Prostate gland (tissue), 2 donors: Measurements from ENCODE around the gene INPP5A. TPM values are rescaled to one million over a fixed set of nuclear protein-coding genes. Genes with fewer than 3 reads are reported as not detected.

ENCODE experiments used
- DNase-seq: peaks from one replicate; pipeline ENCODE4 v3.0.0-alpha.2; 2019; ENCODE audit warnings: low spot score
- H3K27ac ChIP-seq, 2 donors: fragments of 200-600 bp; sonication (generic); 2 replicates each; pipeline ENCODE4 v1.5.1; 2017 to 2019
- H3K27me3 ChIP-seq: fragments of 200-600 bp; sonication (generic); replicated peaks from 2 replicates; pipeline ENCODE4 v1.5.1; 2019; ENCODE audit not compliant: insufficient read depth
- H3K36me3 ChIP-seq, 2 donors: fragments of 200-600 bp; sonication (generic); 1 replicate in 1 of 2; 2 replicates in 1 of 2; pipeline versions ENCODE4 v1.5.1 to v1.8.1; 2017 to 2019
- H3K4me1 ChIP-seq: fragments of 200-600 bp; sonication (generic); replicated peaks from 2 replicates; pipeline ENCODE4 v1.5.1; 2019
- H3K4me3 ChIP-seq, 2 donors: fragments of 200-600 bp; sonication (generic); 2 replicates each; pipeline ENCODE4 v1.5.1; 2017 to 2019
- H3K9me3 ChIP-seq: fragments of 200-600 bp; sonication (generic); 2 replicates; pipeline ENCODE4 v1.5.1; 2017
- POLR2A ChIP-seq: fragments of 450-650 bp; IDR thresholded peaks from one replicate; pipeline ENCODE4 v1.6.1; 2016; ENCODE audit warnings: antibody characterized with exemption, mild to moderate bottlenecking
- POLR2AphosphoS5 ChIP-seq: sonication (generic); formaldehyde crosslinking; IDR thresholded peaks from one replicate; pipeline ENCODE4 v1.6.1; 2017; ENCODE audit warnings: antibody characterized with exemption
- WGBS: methylation state at CpG from one replicate; pipeline ENCODE4 v1.1.5; 2018; 5-methylcytosine and 5-hydroxymethylcytosine counted together
- intact Hi-C: fragments of 100-400 bp; cut with DNase I; formaldehyde crosslinking; loops from one replicate; pipeline ENCODE4 v1.14.2; 2022
- total RNA-seq, 2 donors: library from RNA; depleted of rRNA; stranded (reverse); fragments of >200 nt; gene quantifications; one replicate each; pipeline ENCODE4 v1.1.0, GENCODE V29; 2016
- TF ChIP-seq, protein P1 (sequence below), 4 experiments: fragments of 200-600 bp in 2 of 4; fragments of 450-650 bp in 2 of 4; sonication (generic) in 2 of 4; IDR thresholded peaks; 1 replicate in 3 of 4; 2 replicates in 1 of 4; pipeline ENCODE4 v1.5.1; 2016 to 2019; ENCODE audit warnings: antibody characterized with exemption in 4 of 4, mild to moderate bottlenecking in 2 of 4, moderate library complexity in 2 of 4

Gene INPP5A
- total RNA-seq, 2 donors from 2014 or later: 49.5 to 83.3 TPM

GRCh38 chr10:132582137-132582536 is 44.5 kb downstream of the INPP5A start:
- DNase-seq: no peak
- Histone ChIP-seq H3K4me3 (no peak overlapping the region), H3K27ac (no peak overlapping the region), H3K4me1 (peaks cover 3% of the 10 kb centered on the region), H3K36me3 (no peaks in the 10 kb centered on the region), H3K9me3 (no peaks in the 10 kb centered on the region), H3K27me3 (no peaks in the 10 kb centered on the region)
- WGBS: 97% methylated on average over 4 of the region's 4 CpGs
- no peak for TF ChIP-seq POLR2AphosphoS5
- no peak for TF ChIP-seq POLR2A
- TF ChIP-seq, protein P1, sequence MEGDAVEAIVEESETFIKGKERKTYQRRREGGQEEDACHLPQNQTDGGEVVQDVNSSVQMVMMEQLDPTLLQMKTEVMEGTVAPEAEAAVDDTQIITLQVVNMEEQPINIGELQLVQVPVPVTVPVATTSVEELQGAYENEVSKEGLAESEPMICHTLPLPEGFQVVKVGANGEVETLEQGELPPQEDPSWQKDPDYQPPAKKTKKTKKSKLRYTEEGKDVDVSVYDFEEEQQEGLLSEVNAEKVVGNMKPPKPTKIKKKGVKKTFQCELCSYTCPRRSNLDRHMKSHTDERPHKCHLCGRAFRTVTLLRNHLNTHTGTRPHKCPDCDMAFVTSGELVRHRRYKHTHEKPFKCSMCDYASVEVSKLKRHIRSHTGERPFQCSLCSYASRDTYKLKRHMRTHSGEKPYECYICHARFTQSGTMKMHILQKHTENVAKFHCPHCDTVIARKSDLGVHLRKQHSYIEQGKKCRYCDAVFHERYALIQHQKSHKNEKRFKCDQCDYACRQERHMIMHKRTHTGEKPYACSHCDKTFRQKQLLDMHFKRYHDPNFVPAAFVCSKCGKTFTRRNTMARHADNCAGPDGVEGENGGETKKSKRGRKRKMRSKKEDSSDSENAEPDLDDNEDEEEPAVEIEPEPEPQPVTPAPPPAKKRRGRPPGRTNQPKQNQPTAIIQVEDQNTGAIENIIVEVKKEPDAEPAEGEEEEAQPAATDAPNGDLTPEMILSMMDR (IDR thresholded peaks at IDR 0.05): no peak
- intact Hi-C loops: no loop called here

DNA sequence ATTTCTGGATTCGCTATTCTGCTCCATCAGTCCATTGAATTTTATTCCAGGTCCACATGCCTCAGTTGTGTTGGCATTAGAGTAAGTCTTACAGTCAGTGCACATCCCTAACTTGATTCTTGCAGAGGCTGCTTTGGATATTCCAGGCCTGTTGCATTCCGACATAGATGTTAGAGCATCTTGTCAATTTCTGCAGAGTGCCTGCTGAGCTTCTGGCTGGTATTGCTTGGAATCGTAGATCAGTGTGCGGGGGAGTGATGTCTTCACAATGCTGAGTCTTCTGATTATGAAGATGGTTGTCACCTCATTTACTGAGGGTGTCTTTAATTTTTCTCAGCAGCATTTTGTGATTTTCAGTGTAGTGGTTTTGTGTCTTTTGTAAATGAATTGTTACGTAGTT is 45.2 kb downstream of the INPP5A start:
- DNase-seq: no peak
- no peak overlapping the region for H3K27ac ChIP-seq
- 94% methylated on average over 5 of the region's 5 CpGs for WGBS
- no peaks in the 10 kb centered on the region for H3K9me3 ChIP-seq
- no peaks in the 10 kb centered on the region for H3K36me3 ChIP-seq
- no peak overlapping the region for H3K4me3 ChIP-seq
- intact Hi-C loops: no loop called here
- TF ChIP-seq, protein P1 (IDR thresholded peaks at IDR 0.05): no peak
- TF ChIP-seq POLR2AphosphoS5 (no peak), POLR2A (no peak)
- no peaks in the 10 kb centered on the region for H3K27me3 ChIP-seq
- no peaks in the 10 kb centered on the region for H3K4me1 ChIP-seq

- no peaks in the 10 kb centered on the region for H3K9me3 ChIP-seq
- H3K27me3 ChIP-seq: no peaks in the 10 kb centered on the region
- WGBS: 64% methylated on average over 9 of the region's 9 CpGs
- intact Hi-C loops: no loop called here
- TF ChIP-seq, protein P1 (IDR thresholded peaks at IDR 0.05): no peak
- TF ChIP-seq POLR2A (no peak), POLR2AphosphoS5 (no peak)
- H3K4me1 ChIP-seq: peaks cover 5% of the 10 kb centered on the region
- no peak overlapping the region for H3K27ac ChIP-seq
- H3K36me3 ChIP-seq: no peaks in the 10 kb centered on the region
- DNase-seq: no peak
- H3K4me3 ChIP-seq: no peak overlapping the region
Measured at GRCh38 chr10:132583456-132583855, 45.9 kb downstream of the INPP5A start.

- Histone ChIP-seq H3K36me3 (no peaks in the 10 kb centered on the region), H3K4me3 (no peak overlapping the region), H3K4me1 (peaks cover 8% of the 10 kb centered on the region), H3K9me3 (no peaks in the 10 kb centered on the region), H3K27me3 (no peaks in the 10 kb centered on the region), H3K27ac (no peak overlapping the region)
- WGBS: 100% methylated on average over 1 of the region's 1 CpG
- intact Hi-C loops: no loop called here
- TF ChIP-seq, protein P1 (IDR thresholded peaks at IDR 0.05): no peak
- TF ChIP-seq POLR2AphosphoS5 (no peak), POLR2A (no peak)
- no peak for DNase-seq
Measured at GRCh38 chr10:132584081-132584480, 46.5 kb downstream of the INPP5A start.
